Neuronal stem cell (in vitro differentiated cells): ENCODE data around the gene MYH7.

Experiments used
- DNase-seq: peaks from one replicate; pipeline ENCODE4 v3.0.0-alpha.2; 2013; ENCODE audit warnings: low spot score
- H2AFZ ChIP-seq: one replicate; pipeline ENCODE4 v1.6.1; 2013; ENCODE audit warnings: mild to moderate bottlenecking, low read length, inconsistent platforms
- H2AK5ac ChIP-seq: 2 replicates; pipeline ENCODE4 v1.6.1; 2013; ENCODE audit warnings: low read depth, mild to moderate bottlenecking, inconsistent platforms, low read length, moderate library complexity, mixed read lengths
- H2BK120ac ChIP-seq: 2 replicates; pipeline ENCODE4 v1.6.1; 2013; ENCODE audit warnings: low read depth, mild to moderate bottlenecking, inconsistent platforms, low read length, moderate library complexity, mixed read lengths
- H2BK12ac ChIP-seq: one replicate; pipeline ENCODE4 v1.6.1; 2013; ENCODE audit warnings: low read length, inconsistent platforms
- H2BK15ac ChIP-seq: 2 replicates; pipeline ENCODE4 v1.6.1; 2013; ENCODE audit warnings: mild to moderate bottlenecking, low read length, inconsistent platforms, mixed read lengths
- H2BK5ac ChIP-seq: one replicate; pipeline ENCODE4 v1.6.1; 2013; ENCODE audit warnings: inconsistent platforms, mild to moderate bottlenecking, low read length, moderate library complexity
- H3K14ac ChIP-seq: one replicate; pipeline ENCODE4 v1.6.1; 2013; ENCODE audit warnings: low read length, inconsistent platforms
- H3K18ac ChIP-seq: 2 replicates; pipeline ENCODE4 v1.6.1; 2013; ENCODE audit warnings: low read length, inconsistent platforms
- H3K23ac ChIP-seq: 2 replicates; pipeline ENCODE4 v1.6.1; 2013; ENCODE audit warnings: low read depth, mild to moderate bottlenecking, mixed read lengths, low read length, inconsistent platforms; ENCODE audit not compliant: poor library complexity
- H3K27ac ChIP-seq: replicated peaks from 3 replicates; pipeline ENCODE4 v1.5.1; 2013; ENCODE audit warnings: low read length, inconsistent platforms
- H3K27me3 ChIP-seq, 3 experiments: 2 replicates each; pipeline ENCODE4 v1.6.1; 2013; ENCODE audit warnings: low read length in 3 of 3, mild to moderate bottlenecking in 2 of 3, inconsistent platforms in 1 of 3, low read depth in 1 of 3, mixed read lengths in 1 of 3, moderate library complexity in 1 of 3; ENCODE audit not compliant: control insufficient read depth in 3 of 3, insufficient read depth in 3 of 3
- H3K36me3 ChIP-seq, 2 donors: replicated peaks in 1 of 2; 2 replicates each; pipeline ENCODE4 v1.6.1; 2013; ENCODE audit warnings: low read length in 2 of 2; ENCODE audit not compliant: control insufficient read depth in 2 of 2, insufficient read depth in 2 of 2
- H3K4ac ChIP-seq: 2 replicates; pipeline ENCODE4 v1.6.1; 2013; ENCODE audit warnings: inconsistent platforms, mild to moderate bottlenecking, low read length, moderate library complexity
- H3K4me1 ChIP-seq, 2 donors: 1 replicate in 1 of 2; 2 replicates in 1 of 2; pipeline ENCODE4 v1.6.1; 2013; ENCODE audit warnings: low read length in 2 of 2, low read depth in 1 of 2; ENCODE audit not compliant: control insufficient read depth in 2 of 2, insufficient read depth in 1 of 2
- H3K4me2 ChIP-seq: one replicate; pipeline ENCODE4 v1.6.1; 2013; ENCODE audit warnings: mild to moderate bottlenecking, low read length, inconsistent platforms; ENCODE audit not compliant: insufficient read depth, poor library complexity, severe bottlenecking
- H3K4me3 ChIP-seq, 2 donors: 2 replicates each; pipeline ENCODE4 v1.5.1; 2013; ENCODE audit warnings: low read length in 2 of 2, mild to moderate bottlenecking in 2 of 2, inconsistent platforms in 1 of 2, moderate library complexity in 1 of 2
- H3K79me1 ChIP-seq: one replicate; pipeline ENCODE4 v1.6.1; 2013; ENCODE audit warnings: low read depth, mild to moderate bottlenecking, inconsistent platforms, low read length, moderate library complexity
- H3K9ac ChIP-seq: one replicate; pipeline ENCODE4 v1.6.1; 2013; ENCODE audit warnings: mild to moderate bottlenecking, low read depth, low read length, inconsistent platforms; ENCODE audit not compliant: poor library complexity
- H3K9me3 ChIP-seq, 2 donors: replicated peaks in 1 of 2; 2 replicates each; pipeline versions ENCODE3 to v1.6.1; 2013; ENCODE audit warnings: low read length in 2 of 2, mild to moderate bottlenecking in 2 of 2, inconsistent platforms in 1 of 2, low read depth in 1 of 2, mixed read lengths in 1 of 2, moderate library complexity in 1 of 2; ENCODE audit not compliant: control insufficient read depth in 2 of 2, insufficient read depth in 1 of 2
- H4K8ac ChIP-seq: one replicate; pipeline ENCODE4 v1.6.1; 2013; ENCODE audit warnings: low read depth, mild to moderate bottlenecking, inconsistent platforms, low read length, moderate library complexity
- H4K91ac ChIP-seq: one replicate; pipeline ENCODE4 v1.6.1; 2013; ENCODE audit warnings: low read length, low read depth, mild to moderate bottlenecking, inconsistent platforms; ENCODE audit not compliant: poor library complexity
- WGBS, 2 donors: extraction: QIAGEN DNeasy Blood & Tissue Kit; methylation state at CpG; one replicate each; pipeline ENCODE4 v1.1.7; 2013; ENCODE audit warnings: missing lambda C conversion rate in 2 of 2, mixed read lengths in 1 of 2; ENCODE audit not compliant: insufficient read length in 2 of 2, insufficient replicate concordance in 1 of 2; ENCODE audit errors: extremely low coverage in 2 of 2; 5-methylcytosine and 5-hydroxymethylcytosine counted together

MYH7 gene

GRCh38 chr14:23481362-23481970, 46.0 kb upstream of the MYH7 start:
- Histone ChIP-seq H4K91ac (no peak overlapping the region), H3K27me3 (no peaks in the 10 kb centered on the region), H2AFZ (no peak overlapping the region), H2BK5ac (no peak overlapping the region), H3K79me1 (no peaks in the 10 kb centered on the region), H2AK5ac (no peak overlapping the region), H3K4me1 (peaks cover 2 to 17% of the 10 kb centered on the region in 2 donors), H3K4me2 (no peak overlapping the region), H4K8ac (no peak overlapping the region), H3K14ac (no peak overlapping the region), H3K36me3 (peaks cover 13 to 35% of the 10 kb centered on the region in 2 donors), H3K9ac (no peak overlapping the region), H2BK120ac (no peak overlapping the region), H2BK15ac (no peak overlapping the region), H2BK12ac (no peak overlapping the region), H3K23ac (no peak overlapping the region), H3K4ac (no peak overlapping the region), H3K27ac (no peak overlapping the region), H3K9me3 (no peaks in the 10 kb centered on the region), H3K18ac (no peak overlapping the region), H3K4me3 (no peak overlapping the region)
- no CpG with 5 or more reads among the region's 3 CpGs for WGBS, 2 donors
- DNase-seq, result peak; percentile 47

- no peak overlapping the region for H3K4ac ChIP-seq
- no peaks in the 10 kb centered on the region for H3K27me3 ChIP-seq
- no peak overlapping the region for H3K4me3 ChIP-seq
- H3K23ac ChIP-seq, result no peak overlapping the region
- H3K18ac ChIP-seq, result no peak overlapping the region
- H3K79me1 ChIP-seq, result no peaks in the 10 kb centered on the region
- no peak overlapping the region for H2BK120ac ChIP-seq
- peaks cover 17 to 65% of the 10 kb centered on the region in 2 donors for H3K36me3 ChIP-seq
- H4K8ac ChIP-seq, result no peak overlapping the region
- DNase-seq, result no peak
- peaks cover 0 to 6% of the 10 kb centered on the region in 2 donors for H3K4me1 ChIP-seq
- H4K91ac ChIP-seq, result no peak overlapping the region
- no peak overlapping the region for H3K14ac ChIP-seq
- H3K9me3 ChIP-seq, result no peaks in the 10 kb centered on the region
- H3K27ac ChIP-seq, result no peak overlapping the region
- H3K9ac ChIP-seq, result no peak overlapping the region
- WGBS, 2 donors, result 100% methylated on average over 1 of the region's 5 CpGs; no CpG with 5 or more reads in 1 of the 2 donors
- H2BK5ac ChIP-seq, result no peak overlapping the region
- no peak overlapping the region for H2BK15ac ChIP-seq
- H2AK5ac ChIP-seq, result no peak overlapping the region
- no peak overlapping the region for H3K4me2 ChIP-seq
- no peak overlapping the region for H2BK12ac ChIP-seq
- no peak overlapping the region for H2AFZ ChIP-seq
Measured at GRCh38 chr14:23478109-23478759, 42.8 kb upstream of the MYH7 start.

GRCh38 chr14:23470947-23471346, 35.5 kb upstream of the MYH7 start:
- Histone ChIP-seq H3K4ac (no peak overlapping the region), H3K9me3 (no peaks in the 10 kb centered on the region), H3K27ac (no peak overlapping the region), H4K8ac (no peak overlapping the region), H2AFZ (no peak overlapping the region), H2BK5ac (no peak overlapping the region), H3K4me3 (peak overlapping the region in 1 of 2 donors; percentile 80), H3K27me3 (no peaks in the 10 kb centered on the region), H3K9ac (no peak overlapping the region), H2BK12ac (no peak overlapping the region), H3K79me1 (no peaks in the 10 kb centered on the region), H4K91ac (no peak overlapping the region), H3K4me2 (no peak overlapping the region), H3K23ac (no peak overlapping the region), H3K14ac (no peak overlapping the region), H2BK120ac (no peak overlapping the region), H2BK15ac (no peak overlapping the region), H3K4me1 (peaks cover 4 to 9% of the 10 kb centered on the region in 2 donors), H3K18ac (no peak overlapping the region), H2AK5ac (no peak overlapping the region), H3K36me3 (peaks cover 10 to 53% of the 10 kb centered on the region in 2 donors)
- no peak for DNase-seq
- WGBS, 2 donors, result no CpG with 5 or more reads among the region's 1 CpG

GRCh38 chr14:23469906-23470403, 34.5 kb upstream of the MYH7 start:
- no CpG with 5 or more reads among the region's 11 CpGs for WGBS, 2 donors
- Histone ChIP-seq H3K27me3 (no peaks in the 10 kb centered on the region), H3K9ac (peak overlapping the region; percentile 61), H2AK5ac (no peak overlapping the region), H2BK5ac (no peak overlapping the region), H2AFZ (peak overlapping the region; percentile 75), H3K4me1 (peaks cover 4 to 9% of the 10 kb centered on the region in 2 donors), H3K23ac (no peak overlapping the region), H3K79me1 (no peaks in the 10 kb centered on the region), H4K91ac (no peak overlapping the region), H3K4ac (no peak overlapping the region), H3K27ac (no peak overlapping the region), H2BK15ac (no peak overlapping the region), H2BK12ac (no peak overlapping the region), H3K9me3 (no peaks in the 10 kb centered on the region), H3K18ac (no peak overlapping the region), H4K8ac (no peak overlapping the region), H3K14ac (no peak overlapping the region), H3K4me3 (peak overlapping the region; percentile 80 to 94), H3K4me2 (peak overlapping the region; percentile 58), H3K36me3 (peaks cover 6 to 43% of the 10 kb centered on the region in 2 donors), H2BK120ac (no peak overlapping the region)
- DNase-seq, result no peak
